Measurements from ENCODE around the gene FAM110A.

GRCh38 chr20:869606-870005, 36.1 kb downstream of the FAM110A start:
- TF ChIP-seq, protein P1, sequence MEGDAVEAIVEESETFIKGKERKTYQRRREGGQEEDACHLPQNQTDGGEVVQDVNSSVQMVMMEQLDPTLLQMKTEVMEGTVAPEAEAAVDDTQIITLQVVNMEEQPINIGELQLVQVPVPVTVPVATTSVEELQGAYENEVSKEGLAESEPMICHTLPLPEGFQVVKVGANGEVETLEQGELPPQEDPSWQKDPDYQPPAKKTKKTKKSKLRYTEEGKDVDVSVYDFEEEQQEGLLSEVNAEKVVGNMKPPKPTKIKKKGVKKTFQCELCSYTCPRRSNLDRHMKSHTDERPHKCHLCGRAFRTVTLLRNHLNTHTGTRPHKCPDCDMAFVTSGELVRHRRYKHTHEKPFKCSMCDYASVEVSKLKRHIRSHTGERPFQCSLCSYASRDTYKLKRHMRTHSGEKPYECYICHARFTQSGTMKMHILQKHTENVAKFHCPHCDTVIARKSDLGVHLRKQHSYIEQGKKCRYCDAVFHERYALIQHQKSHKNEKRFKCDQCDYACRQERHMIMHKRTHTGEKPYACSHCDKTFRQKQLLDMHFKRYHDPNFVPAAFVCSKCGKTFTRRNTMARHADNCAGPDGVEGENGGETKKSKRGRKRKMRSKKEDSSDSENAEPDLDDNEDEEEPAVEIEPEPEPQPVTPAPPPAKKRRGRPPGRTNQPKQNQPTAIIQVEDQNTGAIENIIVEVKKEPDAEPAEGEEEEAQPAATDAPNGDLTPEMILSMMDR (IDR thresholded peaks at IDR 0.05): no peak
- TF ChIP-seq POLR2A (IDR thresholded peaks at IDR 0.05): no peak
- TF ChIP-seq POLR2AphosphoS5 (IDR thresholded peaks at IDR 0.05): no peak
- TF ChIP-seq EP300 (IDR thresholded peaks at IDR 0.05): no peak

Measured in gastroesophageal sphincter (tissue), 3 donors.